ENCODE measurements around the gene DLL3.

DNA sequence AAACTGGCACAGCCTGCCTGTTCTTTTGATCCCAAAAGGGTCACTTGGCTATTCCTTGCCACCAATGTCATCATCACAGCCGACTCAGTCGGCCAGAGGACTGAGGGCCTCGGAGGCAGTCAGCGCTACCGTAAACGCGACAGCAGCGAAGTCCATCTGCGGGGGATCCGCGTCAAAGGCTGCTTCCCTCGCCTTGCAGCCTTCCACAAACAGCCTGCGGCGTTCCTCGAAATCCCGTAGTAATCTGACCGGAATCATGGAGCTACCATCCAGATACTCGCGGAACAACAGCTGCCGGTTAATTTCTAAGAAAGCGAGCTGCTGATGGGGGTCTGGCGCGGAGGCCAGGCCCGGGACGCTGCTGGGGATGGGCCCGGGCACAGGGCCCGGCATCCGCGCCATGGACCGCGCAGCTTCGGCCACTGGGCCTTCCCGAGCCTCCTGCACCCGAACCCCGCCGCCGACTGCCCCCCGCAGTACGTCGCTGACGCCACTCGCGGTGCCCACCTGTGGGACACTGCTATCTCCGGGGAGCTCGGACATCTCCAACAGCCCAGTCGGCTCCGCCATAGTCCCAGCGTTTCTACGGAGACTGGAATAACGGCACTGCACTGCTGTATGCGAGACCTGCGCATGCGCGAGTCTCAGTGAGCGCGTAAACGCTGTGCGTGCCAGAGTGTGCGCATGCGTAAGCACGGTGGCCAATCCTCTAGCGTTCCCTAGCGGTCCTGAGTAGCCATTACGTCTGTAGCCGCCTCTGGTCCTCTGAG, 33.7 kb downstream of the DLL3 start, which contains the start of gene EID2B:
- TF ChIP-seq, protein P1, sequence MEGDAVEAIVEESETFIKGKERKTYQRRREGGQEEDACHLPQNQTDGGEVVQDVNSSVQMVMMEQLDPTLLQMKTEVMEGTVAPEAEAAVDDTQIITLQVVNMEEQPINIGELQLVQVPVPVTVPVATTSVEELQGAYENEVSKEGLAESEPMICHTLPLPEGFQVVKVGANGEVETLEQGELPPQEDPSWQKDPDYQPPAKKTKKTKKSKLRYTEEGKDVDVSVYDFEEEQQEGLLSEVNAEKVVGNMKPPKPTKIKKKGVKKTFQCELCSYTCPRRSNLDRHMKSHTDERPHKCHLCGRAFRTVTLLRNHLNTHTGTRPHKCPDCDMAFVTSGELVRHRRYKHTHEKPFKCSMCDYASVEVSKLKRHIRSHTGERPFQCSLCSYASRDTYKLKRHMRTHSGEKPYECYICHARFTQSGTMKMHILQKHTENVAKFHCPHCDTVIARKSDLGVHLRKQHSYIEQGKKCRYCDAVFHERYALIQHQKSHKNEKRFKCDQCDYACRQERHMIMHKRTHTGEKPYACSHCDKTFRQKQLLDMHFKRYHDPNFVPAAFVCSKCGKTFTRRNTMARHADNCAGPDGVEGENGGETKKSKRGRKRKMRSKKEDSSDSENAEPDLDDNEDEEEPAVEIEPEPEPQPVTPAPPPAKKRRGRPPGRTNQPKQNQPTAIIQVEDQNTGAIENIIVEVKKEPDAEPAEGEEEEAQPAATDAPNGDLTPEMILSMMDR (conservative IDR thresholded peaks at IDR 0.05 in 1 of 2, IDR thresholded peaks at IDR 0.05 in 1 of 2; ENCODE audit: extremely low read depth in 1 of 2, insufficient read depth in 1 of 2, low read depth in 1 of 2, low read length in 2 of 2) = peak; percentile 98 to 100
- TF ChIP-seq EZH2 (IDR thresholded peaks at IDR 0.05; ENCODE audit: borderline replicate concordance, low read length) = no peak

Measured in mammary epithelial cell (primary cell).